Mucosa of descending colon (tissue), 3 donors: ENCODE results near the gene UNC5C. TPM values are rescaled to one million over a fixed set of nuclear protein-coding genes. Genes with fewer than 3 reads are reported as not detected.

Experiments used
- ATAC-seq: fragments of 200-7000 bp; cut with Tn5 transposase; one replicate; pipeline ENCODE4 v1.9.1; 2020; ENCODE audit warnings: mild to moderate bottlenecking, moderate library complexity
- DNase-seq, 3 donors: peaks; one replicate each; pipeline ENCODE4 v3.0.0-alpha.2; 2020
- H3K36me3 ChIP-seq: fragments of 200-600 bp; one replicate; pipeline ENCODE4 v1.8.0; 2021; ENCODE audit warnings: low read depth, mild to moderate bottlenecking
- H3K4me1 ChIP-seq: fragments of 200-600 bp; one replicate; pipeline ENCODE4 v1.8.0; 2021; ENCODE audit warnings: low read depth, mild to moderate bottlenecking
- H3K4me3 ChIP-seq: fragments of 200-600 bp; one replicate; pipeline ENCODE4 v1.8.0; 2021; ENCODE audit warnings: mild to moderate bottlenecking
- H3K9me3 ChIP-seq: fragments of 200-600 bp; one replicate; pipeline ENCODE4 v1.8.0; 2021; ENCODE audit warnings: mild to moderate bottlenecking
- CTCF ChIP-seq: fragments of 200-600 bp; IDR thresholded peaks from one replicate; pipeline ENCODE4 v1.8.0; 2022; ENCODE audit warnings: antibody characterized with exemption, mild to moderate bottlenecking
- intact Hi-C, 2 donors: fragments of 100-400 bp; cut with DNase I in 1 of 2; cut with micrococcal nuclease in 1 of 2; formaldehyde crosslinking; loops; one replicate each; pipeline versions ENCODE4 v1.11.0 to v1.11.1; 2022; cut with DNase I, micrococcal nuclease
- total RNA-seq, 3 donors: library from RNA; stranded (reverse); fragmentation: NEBNext Ultra II Directional in 2 of 3; extraction: Animal tissue kit (Norgen Biotek cat#: 25700) in 2 of 3; gene quantifications; one replicate each; pipeline versions ENCODE4 v1.2.1 to v1.2.4, GENCODE V29; 2021 to 2023
- donor health status: DM: no; HTN: no; CAD: no; lungs with moderate emphysema.
- donor health status: DM: no; HTN: no; CAD: no.
- donor health status: DM: no; HTN: yes; CAD: no.

Gene UNC5C
- total RNA-seq, 3 donors from 2014 or later: 3.1 to 7.2 (median 4.6) TPM

- no peaks in the 10 kb centered on the region for H3K4me1 ChIP-seq
- ATAC-seq (no peak), DNase-seq (no peak)
- H3K36me3 ChIP-seq: no peaks in the 10 kb centered on the region
- H3K9me3 ChIP-seq: no peaks in the 10 kb centered on the region
- intact Hi-C loops: no loop called here
- H3K4me3 ChIP-seq: no peak overlapping the region
- no peak for TF ChIP-seq CTCF
These were observed 79.2 kb downstream of the UNC5C start for GRCh38 chr4:95469617-95470016.

- H3K4me3 ChIP-seq: no peak overlapping the region
- no peaks in the 10 kb centered on the region for H3K9me3 ChIP-seq
- no peak for DNase-seq
- peak; percentile 56 for ATAC-seq
- no peaks in the 10 kb centered on the region for H3K4me1 ChIP-seq
- no peaks in the 10 kb centered on the region for H3K36me3 ChIP-seq
- intact Hi-C loops: no loop called here
- no peak for TF ChIP-seq CTCF
These were observed 82.0 kb downstream of the UNC5C start for GRCh38 chr4:95466791-95467190.

DNA sequence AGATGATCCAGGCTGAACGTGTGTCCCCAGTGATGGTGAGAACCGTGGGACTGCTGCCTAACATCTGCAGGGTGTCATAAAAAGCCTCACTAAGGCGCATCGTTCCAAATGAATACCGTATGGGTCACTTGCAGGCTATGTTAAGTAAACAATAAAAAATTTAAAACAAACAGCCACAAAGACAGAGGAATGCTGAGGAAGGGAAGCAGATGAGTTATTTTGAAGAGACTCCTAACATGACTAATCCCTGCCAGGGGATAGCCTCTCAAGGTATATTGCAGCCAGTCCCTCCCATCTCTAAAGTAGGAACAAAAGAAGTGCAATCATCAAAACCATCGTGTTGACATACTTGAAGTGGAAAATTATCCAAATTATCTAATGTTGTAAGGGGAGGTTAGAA is 83.8 kb downstream of the UNC5C start:
- ATAC-seq: no peak
- TF ChIP-seq CTCF: no peak
- no peaks in the 10 kb centered on the region for H3K9me3 ChIP-seq
- no peaks in the 10 kb centered on the region for H3K4me1 ChIP-seq
- DNase-seq: no peak
- no peaks in the 10 kb centered on the region for H3K36me3 ChIP-seq
- intact Hi-C loops: no loop called here
- H3K4me3 ChIP-seq: no peak overlapping the region

- ATAC-seq (no peak), DNase-seq (no peak)
- Histone ChIP-seq H3K9me3 (no peaks in the 10 kb centered on the region), H3K36me3 (no peaks in the 10 kb centered on the region), H3K4me3 (no peak overlapping the region), H3K4me1 (no peaks in the 10 kb centered on the region)
- TF ChIP-seq CTCF: no peak
- intact Hi-C loops: no loop called here
These were observed 85.9 kb downstream of the UNC5C start for GRCh38 chr4:95462921-95463320.

- Histone ChIP-seq H3K36me3 (no peaks in the 10 kb centered on the region), H3K4me1 (no peaks in the 10 kb centered on the region), H3K4me3 (no peak overlapping the region), H3K9me3 (no peaks in the 10 kb centered on the region)
- no peak for DNase-seq
- intact Hi-C loops: no loop called here
- ATAC-seq: no peak
- no peak for TF ChIP-seq CTCF
These were observed 91.4 kb downstream of the UNC5C start for GRCh38 chr4:95457353-95457752.

DNA sequence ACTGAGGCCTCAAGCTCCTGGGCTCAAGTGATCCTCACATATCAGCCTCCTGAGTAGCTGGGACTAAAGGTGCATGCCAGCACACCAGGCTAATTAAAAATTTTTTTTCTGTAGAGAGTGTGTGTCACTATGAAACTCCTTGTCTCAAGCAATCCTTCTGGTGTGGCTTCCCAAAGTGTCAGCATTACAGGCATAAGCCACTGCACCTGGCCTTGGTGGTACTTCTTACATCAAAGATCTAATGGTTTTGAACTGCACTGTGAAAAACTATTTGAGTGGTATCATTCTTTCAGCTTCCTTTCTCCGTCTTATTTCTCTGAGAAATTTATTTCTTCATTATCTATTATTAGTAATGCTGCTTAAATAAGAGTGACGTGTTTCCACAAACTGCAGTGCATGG is 98.5 kb downstream of the UNC5C start:
- intact Hi-C loops: no loop called here
- no peaks in the 10 kb centered on the region for H3K4me1 ChIP-seq

More for the DNA sequence above, 98.5 kb downstream of the UNC5C start:
- ATAC-seq (no peak), DNase-seq (no peak)
- no peaks in the 10 kb centered on the region for H3K36me3 ChIP-seq
- H3K9me3 ChIP-seq: no peaks in the 10 kb centered on the region
- no peak overlapping the region for H3K4me3 ChIP-seq
- no peak for TF ChIP-seq CTCF
